IMR-90 (cell line): ENCODE measurements around the gene ARHGAP10. TPM values are rescaled to one million over a fixed set of nuclear protein-coding genes. Genes with fewer than 3 reads are reported as not detected.

Experiments used
- ATAC-seq: fragments of 200-7000 bp; cut with Tn5 transposase; 2 replicates; pipeline ENCODE4 v1.9.1; 2020; ENCODE audit warnings: low read depth, mild to moderate bottlenecking, moderate library complexity
- BruUV-seq: library from RNA; stranded (reverse); fragments of 400-500 nt; replicated peaks from 2 replicates; lab custom pipeline; 2021; lab: Mats Ljungman, UMichigan
- CTCF ChIA-PET: fragments of 300-600 bp; formaldehyde crosslinking; extraction: SDS; loops from one replicate; lab custom pipeline; 2021; ENCODE audit warnings: antibody characterized with exemption; lab: Yijun Ruan, JAX
- POLR2A ChIA-PET: fragments of 300-600 bp; sonication (Branson Sonifier 250); formaldehyde crosslinking; loops from one replicate; lab custom pipeline; 2022; ENCODE audit warnings: antibody characterized with exemption; ENCODE audit not compliant: unreplicated experiment; lab: Charles Lee
- DNase-seq: peaks from one replicate; pipeline ENCODE4 v3.0.0; 2013
- H2AFZ ChIP-seq: replicated peaks from 2 replicates; pipeline ENCODE3; 2013; ENCODE audit warnings: low read length, mild to moderate bottlenecking; ENCODE audit not compliant: poor library complexity
- H2AK5ac ChIP-seq: 2 replicates; pipeline ENCODE4 v1.6.1; 2013; ENCODE audit warnings: low read depth, low read length, inconsistent platforms
- H2AK9ac ChIP-seq: replicated peaks from 2 replicates; pipeline ENCODE3; 2013; ENCODE audit warnings: mild to moderate bottlenecking, low read depth, low read length, moderate library complexity; ENCODE audit not compliant: poor library complexity
- H2BK120ac ChIP-seq: 2 replicates; pipeline ENCODE4 v1.6.1; 2013; ENCODE audit warnings: low read depth, low read length, inconsistent platforms
- H2BK15ac ChIP-seq: 3 replicates; pipeline ENCODE4 v1.6.1; 2013; ENCODE audit warnings: low read depth, low read length, inconsistent platforms
- H2BK20ac ChIP-seq: 2 replicates; pipeline ENCODE4 v1.6.1; 2013; ENCODE audit warnings: low read depth, mild to moderate bottlenecking, inconsistent platforms, low read length, moderate library complexity
- H2BK5ac ChIP-seq: 2 replicates; pipeline ENCODE4 v1.6.1; 2013; ENCODE audit warnings: mild to moderate bottlenecking, low read depth, low read length, inconsistent platforms; ENCODE audit not compliant: poor library complexity, severe bottlenecking
- H3K14ac ChIP-seq: replicated peaks from 2 replicates; pipeline ENCODE4 v1.6.1; 2013; ENCODE audit warnings: low read depth, low read length, inconsistent platforms
- H3K18ac ChIP-seq: 2 replicates; pipeline ENCODE4 v1.6.1; 2013; ENCODE audit warnings: low read depth, low read length, control low read depth
- H3K23ac ChIP-seq: 2 replicates; pipeline ENCODE4 v1.6.1; 2013; ENCODE audit warnings: low read depth, low read length, inconsistent platforms
- H3K27ac ChIP-seq: 2 replicates; pipeline ENCODE4 v1.5.1; 2013; ENCODE audit warnings: mild to moderate bottlenecking, control low read depth, low read length; ENCODE audit not compliant: insufficient read depth
- H3K27me3 ChIP-seq: 2 replicates; pipeline ENCODE4 v1.6.1; 2013; ENCODE audit warnings: low read length; ENCODE audit not compliant: control insufficient read depth, insufficient read depth
- H3K36me3 ChIP-seq: 2 replicates; pipeline ENCODE4 v1.6.1; 2013; ENCODE audit warnings: low read length, mixed read lengths; ENCODE audit not compliant: control insufficient read depth, insufficient read depth
- H3K4ac ChIP-seq: 2 replicates; pipeline ENCODE4 v1.6.1; 2013; ENCODE audit warnings: low read depth, low read length, inconsistent platforms
- H3K4me1 ChIP-seq: 2 replicates; pipeline ENCODE4 v1.6.1; 2013; ENCODE audit warnings: low read length, mixed read lengths; ENCODE audit not compliant: control insufficient read depth, insufficient read depth
- H3K4me2 ChIP-seq: 2 replicates; pipeline ENCODE4 v1.6.1; 2013; ENCODE audit warnings: low read depth, mild to moderate bottlenecking, control low read depth, low read length, moderate library complexity
- H3K4me3 ChIP-seq: 2 replicates; pipeline ENCODE4 v1.5.1; 2013; ENCODE audit warnings: low read depth, mild to moderate bottlenecking, control low read depth, low read length, moderate library complexity; ENCODE audit not compliant: insufficient read depth
- H3K56ac ChIP-seq: 2 replicates; pipeline ENCODE4 v1.6.1; 2013; ENCODE audit warnings: low read length, inconsistent platforms; ENCODE audit not compliant: insufficient read depth; ENCODE audit errors: extremely low read depth
- H3K79me1 ChIP-seq, 2 experiments: 2 replicates each; pipeline ENCODE4 v1.6.1; 2013; ENCODE audit warnings: low read length in 2 of 2, inconsistent platforms in 1 of 2, low read depth in 1 of 2
- H3K9ac ChIP-seq: 2 replicates; pipeline ENCODE4 v1.6.1; 2013; ENCODE audit warnings: low read depth, low read length, control low read depth
- H3K9me1 ChIP-seq: 2 replicates; pipeline ENCODE4 v1.6.1; 2013; ENCODE audit warnings: low read length, inconsistent platforms; ENCODE audit not compliant: insufficient read depth
- H3K9me3 ChIP-seq: 2 replicates; pipeline ENCODE4 v1.6.1; 2013; ENCODE audit warnings: low read length; ENCODE audit not compliant: control insufficient read depth, insufficient read depth
- H4K20me1 ChIP-seq: 2 replicates; pipeline ENCODE4 v1.6.1; 2013; ENCODE audit warnings: low read length, inconsistent platforms; ENCODE audit not compliant: insufficient read depth
- H4K5ac ChIP-seq: 2 replicates; pipeline ENCODE4 v1.6.1; 2013; ENCODE audit warnings: mild to moderate bottlenecking, low read depth, low read length, control low read depth
- H4K8ac ChIP-seq, 2 experiments: 2 replicates each; pipeline ENCODE4 v1.6.1; 2013; ENCODE audit warnings: low read depth in 2 of 2, low read length in 2 of 2, control low read depth in 1 of 2, inconsistent platforms in 1 of 2
- H4K91ac ChIP-seq: 2 replicates; pipeline ENCODE4 v1.6.1; 2013; ENCODE audit warnings: low read depth, low read length, inconsistent platforms; ENCODE audit not compliant: insufficient read depth
- CHD1 ChIP-seq: IDR thresholded peaks from 2 replicates; pipeline ENCODE4 v1.6.1; 2012; ENCODE audit warnings: low read depth, low read length, improper control_type of control experiment
- POLR2A ChIP-seq: IDR thresholded peaks from 2 replicates; pipeline ENCODE4 v1.6.1; 2012; ENCODE audit warnings: mild to moderate bottlenecking, low read depth, low read length
- RAD21 ChIP-seq: IDR thresholded peaks from 2 replicates; pipeline ENCODE4 v1.6.1; 2012; ENCODE audit warnings: low read length, improper control_type of control experiment
- RFX5 ChIP-seq: IDR thresholded peaks from 2 replicates; pipeline ENCODE4 v1.8.0; 2012; ENCODE audit warnings: low read depth, mild to moderate bottlenecking, low read length, moderate library complexity
- WGBS, 2 experiments: methylation state at CpG; one replicate each; pipeline versions ENCODE4 v1.1.5 to v1.1.7; 2013; ENCODE audit warnings: missing lambda C conversion rate in 2 of 2; ENCODE audit not compliant: insufficient read length in 1 of 2; ENCODE audit errors: extremely low coverage in 2 of 2; 5-methylcytosine and 5-hydroxymethylcytosine counted together
- dilution Hi-C: fragments of 300-500 bp; cut with HindIII; formaldehyde crosslinking; loops from one replicate; pipeline ENCODE4 v1.14.3; 2018; ENCODE audit warnings: low sequenced_read_pairs; ENCODE audit not compliant: unreplicated experiment
- in situ Hi-C: fragments of 300-500 bp; cut with MboI; formaldehyde crosslinking; loops from 3 replicates; pipeline ENCODE4 v1.14.3; 2019; ENCODE audit warnings: low sequenced_read_pairs, inconsistent platforms, mixed read lengths
- intact Hi-C: fragments of 100-400 bp; cut with micrococcal nuclease; formaldehyde crosslinking; loops from 2 replicates; pipeline ENCODE4 v1.10.0; 2022
- polyA plus RNA-seq, 3 experiments: library from polyadenylated mRNA; depleted of rRNA; stranded (reverse); fragments of >200 nt; gene quantifications; 2 replicates each; pipeline ENCODE4 v1.2.3, GENCODE V29; 2012; ENCODE audit warnings: low replicate concordance in 1 of 3
- total RNA-seq: library from RNA; depleted of rRNA; stranded (reverse); fragments of >200 nt; gene quantifications from 2 replicates; pipeline ENCODE4 v1.2.3, GENCODE V29; 2012
- TF ChIP-seq, protein P1 (sequence below): conservative IDR thresholded peaks from 2 replicates; pipeline ENCODE4 v1.5.1; 2012; ENCODE audit warnings: mild to moderate bottlenecking, low read depth, low read length, improper control_type of control experiment

Gene ARHGAP10
- total and polyA plus RNA-seq, 2 of the 4 experiments (the other 2 are of a cell fraction), result 27.1 to 29.4 TPM

DNA sequence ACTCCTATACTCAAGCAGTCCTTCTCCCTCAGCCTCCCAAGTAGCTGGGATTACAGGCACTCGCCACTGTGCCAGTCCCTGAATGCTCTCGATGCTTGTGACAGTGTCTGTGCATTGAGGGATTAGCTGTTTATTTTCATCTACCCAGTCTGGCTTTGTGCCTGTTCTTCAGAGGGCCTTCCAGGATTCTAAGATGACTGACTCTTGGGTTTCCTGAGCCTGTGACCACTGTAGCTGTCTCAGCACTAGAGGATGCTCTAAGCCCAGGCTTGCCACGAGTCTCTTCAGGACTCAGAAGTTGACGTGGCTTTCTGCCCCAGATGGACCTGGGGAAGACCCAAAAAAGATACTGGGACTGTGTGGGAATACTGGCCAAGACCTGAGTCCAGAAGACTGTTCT is 201.4 kb downstream of the ARHGAP10 start:
- ATAC-seq (peak; percentile 67), DNase-seq (peak; percentile 59)
- Histone ChIP-seq H2BK20ac (no peak overlapping the region), H3K4me1 (peaks cover 4% of the 10 kb centered on the region), H3K56ac (no peak overlapping the region), H4K5ac (no peak overlapping the region), H4K20me1 (peaks cover under 1% of the 10 kb centered on the region; the same call in 1 of the 2 replicates), H2BK15ac (no peak overlapping the region), H3K9me3 (no peaks in the 10 kb centered on the region), H2AK5ac (no peak overlapping the region), H3K79me1 (peaks cover 7 to 10% of the 10 kb centered on the region in 2 experiments; a peak in 3 of 4 replicates), H3K23ac (peak overlapping the region; percentile 47; the same call in 1 of the 2 replicates), H3K14ac (no peak overlapping the region), H4K91ac (no peak overlapping the region), H3K27ac (no peak overlapping the region), H2AFZ (no peak overlapping the region), H3K4me2 (no peak overlapping the region), H3K27me3 (no peaks in the 10 kb centered on the region), H2BK120ac (no peak overlapping the region), H3K18ac (no peak overlapping the region), H2AK9ac (no peak overlapping the region), H2BK5ac (no peak overlapping the region), H3K9me1 (peaks cover 15% of the 10 kb centered on the region), H3K36me3 (peaks cover 3% of the 10 kb centered on the region; the same call in 1 of the 2 replicates), H3K4ac (no peak overlapping the region; the same call in 1 of the 2 replicates), H3K9ac (no peak overlapping the region), H3K4me3 (no peak overlapping the region), H4K8ac (no peak overlapping the region)
- CTCF ChIA-PET, result interaction anchor here (0.6 kb wide), 1 partner anchor 367 kb away, joined by 3 read pairs; no protein-coding TSS in a partner anchor
- dilution Hi-C loops (no loop called here), in situ Hi-C loops (no loop called here), intact Hi-C loops (loop anchor here (2.0 to 10.0 kb wide), 2 partner anchors 511 to 1331 kb away; no protein-coding TSS in a partner anchor)
- POLR2A ChIA-PET, result no interaction called here
- TF ChIP-seq RFX5, result no peak
- TF ChIP-seq POLR2A, result no peak
- TF ChIP-seq, protein P1, sequence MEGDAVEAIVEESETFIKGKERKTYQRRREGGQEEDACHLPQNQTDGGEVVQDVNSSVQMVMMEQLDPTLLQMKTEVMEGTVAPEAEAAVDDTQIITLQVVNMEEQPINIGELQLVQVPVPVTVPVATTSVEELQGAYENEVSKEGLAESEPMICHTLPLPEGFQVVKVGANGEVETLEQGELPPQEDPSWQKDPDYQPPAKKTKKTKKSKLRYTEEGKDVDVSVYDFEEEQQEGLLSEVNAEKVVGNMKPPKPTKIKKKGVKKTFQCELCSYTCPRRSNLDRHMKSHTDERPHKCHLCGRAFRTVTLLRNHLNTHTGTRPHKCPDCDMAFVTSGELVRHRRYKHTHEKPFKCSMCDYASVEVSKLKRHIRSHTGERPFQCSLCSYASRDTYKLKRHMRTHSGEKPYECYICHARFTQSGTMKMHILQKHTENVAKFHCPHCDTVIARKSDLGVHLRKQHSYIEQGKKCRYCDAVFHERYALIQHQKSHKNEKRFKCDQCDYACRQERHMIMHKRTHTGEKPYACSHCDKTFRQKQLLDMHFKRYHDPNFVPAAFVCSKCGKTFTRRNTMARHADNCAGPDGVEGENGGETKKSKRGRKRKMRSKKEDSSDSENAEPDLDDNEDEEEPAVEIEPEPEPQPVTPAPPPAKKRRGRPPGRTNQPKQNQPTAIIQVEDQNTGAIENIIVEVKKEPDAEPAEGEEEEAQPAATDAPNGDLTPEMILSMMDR, result peak; percentile 53
- peak; percentile 62 for TF ChIP-seq RAD21
- TF ChIP-seq CHD1, result no peak
- WGBS, 2 experiments, result 92% methylated on average over 2 of the region's 4 CpGs; no CpG with 5 or more reads in 1 of the 2 experiments
- BruUV-seq, result no TSS peak
